ENCODE measurements around the gene KRTAP10-6. TPM values are rescaled to one million over a fixed set of nuclear protein-coding genes. Genes with fewer than 3 reads are reported as not detected.
"Not testable (repeated sequence)": the region's sequence is repeated elsewhere in the genome, so short reads cannot be mapped to it uniquely, and the experiment has no call there.

The KRTAP10-6 gene
- total and polyA plus RNA-seq, 2 donors (not counting 1 experiment from before 2014, with no cell fraction given), result not detected

DNA sequence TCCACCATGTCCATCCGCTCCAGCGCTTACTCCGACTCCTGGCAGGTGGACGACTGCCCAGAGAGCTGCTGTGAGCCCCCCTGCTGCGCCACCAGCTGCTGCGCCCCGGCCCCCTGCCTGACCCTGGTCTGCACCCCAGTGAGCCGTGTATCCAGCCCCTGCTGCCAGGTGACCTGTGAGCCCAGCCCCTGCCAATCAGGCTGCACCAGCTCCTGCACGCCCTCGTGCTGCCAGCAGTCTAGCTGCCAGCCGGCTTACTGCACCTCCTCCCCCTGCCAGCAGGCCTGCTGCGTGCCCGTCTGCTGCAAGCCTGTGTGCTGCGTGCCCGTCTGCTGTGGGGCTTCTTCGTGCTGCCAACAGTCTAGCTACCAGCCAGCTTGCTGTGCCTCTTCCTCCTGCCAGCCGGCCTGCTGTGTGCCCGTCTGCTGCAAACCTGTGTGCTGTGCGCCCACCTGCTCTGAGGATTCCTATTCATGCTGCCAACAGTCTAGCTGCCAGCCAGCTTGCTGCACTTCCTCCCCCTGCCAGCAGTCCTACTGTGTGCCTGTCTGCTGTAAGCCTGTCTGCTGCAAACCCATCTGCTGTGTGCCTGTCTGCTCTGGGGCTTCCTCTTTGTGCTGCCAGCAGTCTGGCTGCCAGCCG is 35.0 kb upstream of the KRTAP10-6 start:
- H3K27me3 Mint-ChIP-seq; H3K4me1 Mint-ChIP-seq; H3K4me2 ChIP-seq (replicated peaks; ENCODE audit: low read depth, low read length, poor library complexity, severe bottlenecking); H3K4me1 ChIP-seq (ENCODE audit: control insufficient read depth in 2 of 2, insufficient read depth in 2 of 2, low read length in 2 of 2); H3K79me2 ChIP-seq (ENCODE audit: control insufficient read depth, insufficient read depth, low read length); H3K27ac ChIP-seq (ENCODE audit: low read length in 2 of 2); H3K4me3 ChIP-seq (ENCODE audit: control extremely low read depth in 1 of 5, extremely low read depth in 1 of 5, insufficient read depth in 1 of 5, low read depth in 2 of 5, low read length in 4 of 5); H3K36me3 ChIP-seq (replicated peaks in 1 of 2; ENCODE audit: control extremely low read depth in 1 of 2, control insufficient read depth in 1 of 2, extremely low read depth in 1 of 2, insufficient read depth in 2 of 2, low read length in 1 of 2); intact Hi-C loops (cut with micrococcal nuclease); DNase-seq; H4K20me1 ChIP-seq (ENCODE audit: control insufficient read depth, insufficient read depth, low read length, poor library complexity, severe bottlenecking); ATAC-seq (ENCODE audit: low read depth); CTCF ChIA-PET; POLR2A ChIA-PET; H2AFZ ChIP-seq (ENCODE audit: insufficient read depth, low read depth, low read length, poor library complexity, severe bottlenecking); H3K4me3 Mint-ChIP-seq; H3K9ac ChIP-seq (ENCODE audit: low read length); H3K27ac Mint-ChIP-seq: not testable (repeated sequence)
- H3K9me3 Mint-ChIP-seq (ENCODE audit: insufficient read depth), result peaks cover 23% of the 10 kb centered on the region
- H3K27me3 ChIP-seq (replicated peaks in 1 of 4; ENCODE audit: control extremely low read depth in 1 of 4, control insufficient read depth in 3 of 4, insufficient read depth in 4 of 4, low read length in 3 of 4), result peaks cover 0 to 20% (median 0%) of the 10 kb centered on the region in 4 experiments
- WGBS (ENCODE audit: insufficient coverage), result 91% methylated on average over 20 of the region's 20 CpGs
- H3K9me3 ChIP-seq (ENCODE audit: control extremely low read depth in 1 of 3, control insufficient read depth in 2 of 3, insufficient read depth in 1 of 3, low read length in 2 of 3), result peaks cover 0 to 55% (median 37%) of the 10 kb centered on the region in 3 donors

DNA sequence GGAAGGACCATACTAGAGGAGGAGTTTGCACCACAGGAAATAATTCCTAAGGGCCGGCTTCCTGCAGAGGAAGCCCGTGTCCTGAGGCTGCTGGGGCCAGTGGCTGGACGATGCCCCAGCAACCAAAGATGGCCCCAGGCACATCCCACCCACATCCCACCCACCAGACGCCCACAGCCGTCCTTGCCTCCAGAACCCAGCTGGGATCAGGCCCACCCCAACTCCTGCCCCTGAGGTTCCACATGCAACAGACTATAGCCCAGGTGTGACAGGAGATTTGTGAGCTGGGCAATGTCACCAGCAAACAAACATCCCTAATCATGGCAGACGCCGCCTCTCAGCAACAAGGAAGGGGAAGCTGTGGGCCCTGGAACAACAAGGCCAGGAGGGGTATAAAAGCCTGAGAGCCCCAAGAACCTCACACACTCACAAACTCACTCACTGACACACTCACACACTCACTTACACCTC is 34.4 kb upstream of the KRTAP10-6 start, which contains the start of gene KRTAP10-9:
KRTAP10-9 (plus strand) TSS at position 421 of the 471 bp plus-strand sequence. CDS start 79 bp downstream, outside the sequence.
- ChIA-PET CTCF (no interaction called here), POLR2A (no interaction called here)
- H3K9me3 Mint-ChIP-seq (ENCODE audit: insufficient read depth), result peaks cover 22% of the 10 kb centered on the region
- H3K9ac ChIP-seq (ENCODE audit: low read length), result no peak within 1 kb of the TSS
- H3K27me3 ChIP-seq (replicated peaks in 1 of 4; ENCODE audit: control extremely low read depth in 1 of 4, control insufficient read depth in 3 of 4, insufficient read depth in 4 of 4, low read length in 3 of 4), result peaks cover 0 to 20% (median 0%) of the 10 kb centered on the region in 4 experiments
- H3K79me2 ChIP-seq (ENCODE audit: control insufficient read depth, insufficient read depth, low read length), result no peaks in the 10 kb centered on the region
- no peak for ATAC-seq (ENCODE audit: low read depth)
- H2AFZ ChIP-seq (ENCODE audit: insufficient read depth, low read depth, low read length, poor library complexity, severe bottlenecking), result no peak within 1 kb of the TSS
- H3K9me3 ChIP-seq (ENCODE audit: control extremely low read depth in 1 of 3, control insufficient read depth in 2 of 3, insufficient read depth in 1 of 3, low read length in 2 of 3), result peaks cover 0 to 53% (median 33%) of the 10 kb centered on the region in 3 donors
- peaks cover 6% of the 10 kb centered on the region for H3K27me3 Mint-ChIP-seq
- peaks cover 4% of the 10 kb centered on the region for H3K4me1 Mint-ChIP-seq
- no peak within 1 kb of the TSS for H3K4me3 ChIP-seq (ENCODE audit: control extremely low read depth in 1 of 5, extremely low read depth in 1 of 5, insufficient read depth in 1 of 5, low read depth in 2 of 5, low read length in 4 of 5)
- no peak within 1 kb of the TSS for H3K27ac ChIP-seq (ENCODE audit: low read length in 2 of 2)
- no peak within 1 kb of the TSS for H3K4me2 ChIP-seq (replicated peaks; ENCODE audit: low read depth, low read length, poor library complexity, severe bottlenecking)
- WGBS (ENCODE audit: insufficient coverage), result 55% methylated on average over 7 of the region's 7 CpGs
- no peaks in the 10 kb centered on the region for H3K36me3 ChIP-seq (replicated peaks in 1 of 2; ENCODE audit: control extremely low read depth in 1 of 2, control insufficient read depth in 1 of 2, extremely low read depth in 1 of 2, insufficient read depth in 2 of 2, low read length in 1 of 2)
- no peaks in the 10 kb centered on the region for H4K20me1 ChIP-seq (ENCODE audit: control insufficient read depth, insufficient read depth, low read length, poor library complexity, severe bottlenecking)
- TF ChIP-seq EZH2 (IDR thresholded peaks at IDR 0.05; ENCODE audit: borderline replicate concordance, insufficient read depth, low read depth, low read length, poor library complexity, severe bottlenecking) (no peak), CTCF (IDR thresholded peaks at IDR 0.05) (no peak)
- no peak within 1 kb of the TSS for H3K27ac Mint-ChIP-seq
- intact Hi-C loops (cut with micrococcal nuclease), result no loop called here
- no peak for DNase-seq
- peaks cover 2 to 3% of the 10 kb centered on the region in 2 donors for H3K4me1 ChIP-seq (ENCODE audit: control insufficient read depth in 2 of 2, insufficient read depth in 2 of 2, low read length in 2 of 2)
- H3K4me3 Mint-ChIP-seq, result no peak within 1 kb of the TSS

Measured in B cell (primary cell).